Neural cell (in vitro differentiated cells): ENCODE results near the gene GOLM1. TPM values are rescaled to one million over a fixed set of nuclear protein-coding genes. Genes with fewer than 3 reads are reported as not detected.

Source experiments
- H2AFZ ChIP-seq: fragments of 200-600, 300-800 bp; sonication (generic), shearing (Covaris generic); 2 replicates; pipeline ENCODE4 v1.6.0; 2014; ENCODE audit warnings: low read depth, mild to moderate bottlenecking, antibody characterized with exemption, low read length, moderate library complexity
- H3F3A ChIP-seq: fragments of 200-600 bp; shearing (Covaris generic); 2 replicates; pipeline ENCODE4 v1.6.1; 2016; ENCODE audit warnings: mild to moderate bottlenecking, moderate library complexity, mixed read lengths, antibody characterized with exemption, low read length; ENCODE audit not compliant: insufficient read depth, poor library complexity, severe bottlenecking
- H3K27ac ChIP-seq: fragments of 200-600, 300-800 bp; sonication (generic), shearing (Covaris generic); 2 replicates; pipeline ENCODE4 v1.5.1; 2014; ENCODE audit warnings: mild to moderate bottlenecking, low read length, moderate library complexity
- H3K27me3 ChIP-seq: fragments of 300-800, 200-600 bp; sonication (generic), shearing (Covaris generic); 2 replicates; pipeline ENCODE4 v1.6.0; 2014; ENCODE audit warnings: mild to moderate bottlenecking, low read depth, low read length, moderate library complexity; ENCODE audit not compliant: insufficient read depth
- H3K36me3 ChIP-seq: fragments of 300-800, 200-600 bp; sonication (generic), shearing (Covaris generic); 2 replicates; pipeline ENCODE4 v1.5.1; 2014; ENCODE audit warnings: mild to moderate bottlenecking, antibody characterized with exemption, low read length, moderate library complexity; ENCODE audit not compliant: insufficient read depth
- H3K4me2 ChIP-seq: fragments of 300-800, 200-600 bp; sonication (generic), shearing (Covaris generic); 2 replicates; pipeline ENCODE4 v1.6.0; 2014; ENCODE audit warnings: mild to moderate bottlenecking, low read length
- H3K4me3 ChIP-seq: fragments of 300-800, 200-600 bp; sonication (generic), shearing (Covaris generic); 2 replicates; pipeline ENCODE4 v1.5.1; 2014; ENCODE audit warnings: mild to moderate bottlenecking, low read length, moderate library complexity
- H3K79me2 ChIP-seq: fragments of 200-600 bp; shearing (Covaris generic); replicated peaks from 2 replicates; pipeline ENCODE4 v1.6.0; 2014; ENCODE audit warnings: mild to moderate bottlenecking, low read length, moderate library complexity; ENCODE audit not compliant: insufficient read depth
- H3K9ac ChIP-seq: fragments of 300-800, 200-600 bp; sonication (generic), shearing (Covaris generic); 2 replicates; pipeline ENCODE4 v1.6.1; 2016; ENCODE audit warnings: mild to moderate bottlenecking, low read length, mixed read lengths
- H3K9me2 ChIP-seq: fragments of 200-600 bp; shearing (Covaris generic); 2 replicates; pipeline ENCODE4 v1.6.1; 2016; ENCODE audit warnings: mild to moderate bottlenecking, low read length, mixed read lengths; ENCODE audit not compliant: insufficient read depth
- H3K9me3 ChIP-seq: fragments of 200-600, 300-800 bp; sonication (generic), shearing (Covaris generic); 2 replicates; pipeline ENCODE4 v1.6.1; 2016; ENCODE audit warnings: mild to moderate bottlenecking, mixed run types, low read length, moderate library complexity, mixed read lengths
- H4K20me1 ChIP-seq: fragments of 200-600 bp; shearing (Covaris generic); 2 replicates; pipeline ENCODE4 v1.6.1; 2016; ENCODE audit warnings: mild to moderate bottlenecking, mixed run types; ENCODE audit not compliant: insufficient read depth
- CTCF ChIP-seq: fragments of 450-650 bp; IDR thresholded peaks from 2 replicates; pipeline ENCODE4 v1.5.1; 2014; ENCODE audit warnings: antibody characterized with exemption, mild to moderate bottlenecking, moderate library complexity; ENCODE audit not compliant: poor library complexity, severe bottlenecking
- EP300 ChIP-seq: fragments of 450-650 bp; conservative IDR thresholded peaks from 2 replicates; pipeline ENCODE4 v1.6.1; 2014; ENCODE audit warnings: antibody characterized with exemption, mild to moderate bottlenecking, moderate library complexity; ENCODE audit not compliant: poor library complexity, severe bottlenecking
- EZH2 ChIP-seq: fragments of 200-600, 300-800 bp; shearing (Covaris generic), sonication (generic); IDR thresholded peaks from 2 replicates; pipeline ENCODE4 v1.6.1; 2014; ENCODE audit warnings: antibody characterized with exemption, low read length, borderline replicate concordance, mild to moderate bottlenecking; ENCODE audit not compliant: insufficient read depth, poor library complexity, severe bottlenecking
- MXI1 ChIP-seq: fragments of 450-650 bp; conservative IDR thresholded peaks from 2 replicates; pipeline ENCODE4 v1.6.1; 2014; ENCODE audit warnings: antibody characterized with exemption, mild to moderate bottlenecking; ENCODE audit not compliant: poor library complexity, severe bottlenecking
- POLR2AphosphoS5 ChIP-seq: IDR thresholded peaks from 2 replicates; pipeline ENCODE4 v1.6.1; 2012
- RAD21 ChIP-seq: fragments of 450-650 bp; conservative IDR thresholded peaks from 2 replicates; pipeline ENCODE4 v1.6.1; 2014; ENCODE audit warnings: antibody characterized with exemption, mild to moderate bottlenecking, moderate library complexity
- REST ChIP-seq: IDR thresholded peaks from 2 replicates; pipeline ENCODE4 v1.6.1; 2012; ENCODE audit warnings: borderline replicate concordance
- SMC3 ChIP-seq: fragments of 450-650 bp; conservative IDR thresholded peaks from 2 replicates; pipeline ENCODE4 v1.6.1; 2014; ENCODE audit warnings: antibody characterized with exemption, mild to moderate bottlenecking, moderate library complexity; ENCODE audit not compliant: poor library complexity
- TAF1 ChIP-seq: IDR thresholded peaks from 2 replicates; pipeline ENCODE4 v1.6.1; 2012; ENCODE audit warnings: low read depth
- polyA plus RNA-seq: library from polyadenylated mRNA; depleted of rRNA; stranded (reverse); fragments of >200 nt; gene quantifications from 2 replicates; pipeline ENCODE4 v1.2.3, GENCODE V29; 2014

Gene GOLM1
- polyA plus RNA-seq, 1 donor from 2014 or later = 77.4 TPM

DNA sequence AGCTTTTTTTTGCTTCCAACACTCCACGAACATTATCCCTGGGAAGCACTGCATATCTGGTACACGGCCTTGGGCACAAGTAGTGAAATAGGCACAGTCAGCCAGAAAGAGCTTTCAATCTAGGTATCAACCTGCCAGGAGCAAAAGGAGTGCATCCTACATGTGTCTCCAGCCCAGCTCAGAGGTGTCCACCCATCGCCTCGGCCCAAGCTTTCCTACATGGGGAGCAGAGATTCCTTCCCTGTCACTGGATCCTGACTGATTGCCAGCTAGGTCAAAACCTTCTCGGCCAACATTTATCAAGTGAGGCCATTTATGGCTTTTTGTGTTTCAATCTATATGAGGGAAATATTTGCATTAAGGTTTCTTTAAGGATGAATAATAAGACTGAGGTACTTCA, 55.8 kb downstream of the GOLM1 start:
- H3K79me2 ChIP-seq = no peaks in the 10 kb centered on the region
- no peak for TF ChIP-seq CTCF
- no peak for TF ChIP-seq MXI1
- no peak for TF ChIP-seq POLR2AphosphoS5
- TF ChIP-seq REST = no peak
- no peak for TF ChIP-seq EZH2
- no peak for TF ChIP-seq TAF1
- TF ChIP-seq EP300 = no peak
- no peak for TF ChIP-seq RAD21
- no peak for TF ChIP-seq SMC3
- H3K27me3 ChIP-seq = no peaks in the 10 kb centered on the region
- H3F3A ChIP-seq = no peaks in the 10 kb centered on the region
- H3K9me3 ChIP-seq = no peaks in the 10 kb centered on the region
- H3K9me2 ChIP-seq = no peaks in the 10 kb centered on the region
- H4K20me1 ChIP-seq = no peaks in the 10 kb centered on the region
- H3K27ac ChIP-seq = no peak overlapping the region
- no peak overlapping the region for H3K4me3 ChIP-seq
- H3K9ac ChIP-seq = no peak overlapping the region
- no peak overlapping the region for H2AFZ ChIP-seq
- no peaks in the 10 kb centered on the region for H3K36me3 ChIP-seq
- H3K4me2 ChIP-seq = no peak overlapping the region

- Histone ChIP-seq H3F3A (no peaks in the 10 kb centered on the region), H3K36me3 (no peaks in the 10 kb centered on the region), H3K27ac (no peak overlapping the region), H3K9me3 (no peaks in the 10 kb centered on the region), H3K9me2 (no peaks in the 10 kb centered on the region), H3K4me3 (no peak overlapping the region), H2AFZ (no peak overlapping the region), H3K4me2 (no peak overlapping the region), H3K27me3 (no peaks in the 10 kb centered on the region), H4K20me1 (no peaks in the 10 kb centered on the region), H3K79me2 (no peaks in the 10 kb centered on the region), H3K9ac (no peak overlapping the region)
- TF ChIP-seq MXI1 = no peak
- TF ChIP-seq CTCF = no peak
- no peak for TF ChIP-seq TAF1
- TF ChIP-seq RAD21 = no peak
- no peak for TF ChIP-seq POLR2AphosphoS5
- TF ChIP-seq SMC3 = no peak
- no peak for TF ChIP-seq REST
- TF ChIP-seq EZH2 = no peak
- no peak for TF ChIP-seq EP300
Measured at GRCh38 chr9:86042199-86042978, 57.0 kb downstream of the GOLM1 start.
